Stimulated activated CD4-positive, alpha-beta T cell treated with anti-CD3 and anti-CD28 coated beads, Interleukin-4, amount 100 ng/mL, for 48 hours (primary cell): Measurements from ENCODE around the gene PSAP.

Source experiments
- DNase-seq, 2 donors: peaks; one replicate each; pipeline ENCODE4 v3.0.0-alpha.2; 2020; ENCODE audit warnings: low read depth in 2 of 2

Gene PSAP

GRCh38 chr10:71845410-71846405 lies 5.3 kb downstream of the PSAP start:
- no peak for DNase-seq

GRCh38 chr10:71844695-71845094 lies 6.4 kb downstream of the PSAP start:
- no peak for DNase-seq

GRCh38 chr10:71844084-71844483 lies 7.0 kb downstream of the PSAP start:
- DNase-seq: no peak

GRCh38 chr10:71842856-71843686 lies 8.0 kb downstream of the PSAP start:
- DNase-seq: no peak

- DNase-seq: no peak
These were observed 8.6 kb downstream of the PSAP start for GRCh38 chr10:71842422-71842821.

- no peak for DNase-seq
These were observed 10.1 kb downstream of the PSAP start for GRCh38 chr10:71840958-71841335.

- DNase-seq: no peak
These were observed 10.7 kb downstream of the PSAP start for GRCh38 chr10:71840177-71840957.

- no peak for DNase-seq
These were observed 12.5 kb downstream of the PSAP start for GRCh38 chr10:71838264-71839211.

GRCh38 chr10:71837098-71837827 lies 13.8 kb downstream of the PSAP start:
- no peak for DNase-seq

GRCh38 chr10:71836596-71836974 lies 14.5 kb downstream of the PSAP start:
- no peak for DNase-seq

GRCh38 chr10:71835671-71836595 lies 15.1 kb downstream of the PSAP start:
- no peak for DNase-seq

GRCh38 chr10:71834343-71834674 lies 16.7 kb downstream of the PSAP start:
- no peak for DNase-seq

- no peak for DNase-seq
These were observed 17.4 kb downstream of the PSAP start for GRCh38 chr10:71833451-71834342.

GRCh38 chr10:71832967-71833366 lies 18.1 kb downstream of the PSAP start:
- no peak for DNase-seq

- no peak for DNase-seq
These were observed 19.2 kb downstream of the PSAP start for GRCh38 chr10:71831646-71832552.

GRCh38 chr10:71830726-71831125 lies 20.3 kb downstream of the PSAP start:
- no peak for DNase-seq

- no peak for DNase-seq
These were observed 21.2 kb downstream of the PSAP start for GRCh38 chr10:71829896-71830295.
